Smooth muscle cell (in vitro differentiated cells): ENCODE data around the gene SPATS2L. TPM values are rescaled to one million over a fixed set of nuclear protein-coding genes. Genes with fewer than 3 reads are reported as not detected.

Experiments used
- DNase-seq: peaks from one replicate; lab custom pipeline; 2025; ENCODE audit not compliant: unreplicated experiment; lab: John Stamatoyannopoulos, UW
- H2AFZ ChIP-seq: fragments of 200-600 bp; sonication (generic); 2 replicates; pipeline ENCODE4 v1.6.0; 2016; ENCODE audit warnings: antibody characterized with exemption, low read depth, mild to moderate bottlenecking
- H3F3A ChIP-seq: fragments of 200-600 bp; sonication (generic); 2 replicates; pipeline ENCODE4 v1.6.0; 2017; ENCODE audit warnings: antibody characterized with exemption, low read depth
- H3K27ac ChIP-seq: fragments of 200-600 bp; sonication (generic); 2 replicates; pipeline ENCODE4 v1.5.1; 2016; ENCODE audit warnings: low read depth, mild to moderate bottlenecking
- H3K27me3 ChIP-seq: fragments of 200-600 bp; sonication (generic); 2 replicates; pipeline ENCODE4 v1.6.1; 2016; ENCODE audit warnings: low read depth, mild to moderate bottlenecking
- H3K36me3 ChIP-seq: fragments of 200-600 bp; sonication (generic); 2 replicates; pipeline ENCODE4 v1.5.1; 2016; ENCODE audit warnings: low read depth
- H3K4me1 ChIP-seq: fragments of 200-600 bp; sonication (generic); 2 replicates; pipeline ENCODE4 v1.5.1; 2016; ENCODE audit warnings: low read depth
- H3K4me2 ChIP-seq: fragments of 200-600 bp; sonication (generic); 2 replicates; pipeline ENCODE4 v1.6.0; 2016; ENCODE audit warnings: mild to moderate bottlenecking
- H3K4me3 ChIP-seq: fragments of 200-600 bp; sonication (generic); 2 replicates; pipeline ENCODE4 v1.5.1; 2016; ENCODE audit warnings: mild to moderate bottlenecking
- H3K79me2 ChIP-seq: fragments of 200-600 bp; sonication (generic); 2 replicates; pipeline ENCODE4 v1.6.0; 2016; ENCODE audit warnings: low read depth, mild to moderate bottlenecking
- H3K9ac ChIP-seq: fragments of 200-600 bp; sonication (generic); 2 replicates; pipeline ENCODE4 v1.6.0; 2016; ENCODE audit warnings: low read depth
- H3K9me3 ChIP-seq: fragments of 200-600 bp; sonication (generic); replicated peaks from 2 replicates; pipeline ENCODE4 v1.5.1; 2016; ENCODE audit warnings: low read depth
- H4K20me1 ChIP-seq: fragments of 200-600 bp; sonication (generic); 2 replicates; pipeline ENCODE4 v1.6.0; 2016; ENCODE audit warnings: low read depth
- CTCF ChIP-seq: fragments of 200-600 bp; sonication (generic); IDR thresholded peaks from 2 replicates; pipeline ENCODE4 v1.5.1; 2017; ENCODE audit warnings: borderline replicate concordance, mild to moderate bottlenecking, antibody characterized with exemption; ENCODE audit not compliant: insufficient read depth, poor library complexity, severe bottlenecking
- WGBS: methylation state at CpG from one replicate; pipeline ENCODE4 v1.1.7; 2016; ENCODE audit warnings: low lambda C conversion rate; 5-methylcytosine and 5-hydroxymethylcytosine counted together
- polyA plus RNA-seq: library from polyadenylated mRNA; unstranded; fragments of >200 nt; fragmentation: Nextera tagmentation; extraction: Ambion mirVana; gene quantifications from 2 replicates; pipeline ENCODE4 v1.2.1, GENCODE V29; 2016
- total RNA-seq: library from RNA; depleted of rRNA; stranded (reverse); fragments of >200 nt; gene quantifications from 2 replicates; pipeline ENCODE4 v1.2.3, GENCODE V29; 2014

Gene SPATS2L
- total and polyA plus RNA-seq, 2 experiments from 2014 or later: 356 to 432 TPM

- peaks cover 4% of the 10 kb centered on the region for H3K4me1 ChIP-seq
- H3K4me3 ChIP-seq: no peak overlapping the region
- H2AFZ ChIP-seq: no peak overlapping the region
- DNase-seq: no peak
- H3K27ac ChIP-seq: no peak overlapping the region
- no peaks in the 10 kb centered on the region for H4K20me1 ChIP-seq
- no peaks in the 10 kb centered on the region for H3K27me3 ChIP-seq
- H3K36me3 ChIP-seq: peaks cover 20% of the 10 kb centered on the region
- no peaks in the 10 kb centered on the region for H3K79me2 ChIP-seq
- TF ChIP-seq CTCF: no peak
- H3K9ac ChIP-seq: no peak overlapping the region
- H3F3A ChIP-seq: peaks cover 32% of the 10 kb centered on the region
- no peaks in the 10 kb centered on the region for H3K9me3 ChIP-seq
- no peak overlapping the region for H3K4me2 ChIP-seq
- 97% methylated on average over 14 of the region's 14 CpGs for WGBS
These were observed 166.5 kb downstream of the SPATS2L start for GRCh38 chr2:200472853-200473464.

GRCh38 chr2:200475795-200476194 is 169.3 kb downstream of the SPATS2L start:
- H3F3A ChIP-seq: peaks cover 24% of the 10 kb centered on the region
- no peaks in the 10 kb centered on the region for H3K27me3 ChIP-seq
- H3K4me1 ChIP-seq: no peaks in the 10 kb centered on the region
- H3K36me3 ChIP-seq: peaks cover 20% of the 10 kb centered on the region
- no peak overlapping the region for H2AFZ ChIP-seq
- H3K79me2 ChIP-seq: no peaks in the 10 kb centered on the region
- no peak overlapping the region for H3K9ac ChIP-seq
- no peak for DNase-seq
- no peak for TF ChIP-seq CTCF
- H3K4me2 ChIP-seq: no peak overlapping the region
- WGBS: 91% methylated on average over 4 of the region's 4 CpGs
- no peaks in the 10 kb centered on the region for H4K20me1 ChIP-seq
- H3K9me3 ChIP-seq: no peaks in the 10 kb centered on the region
- no peak overlapping the region for H3K4me3 ChIP-seq
- H3K27ac ChIP-seq: no peak overlapping the region

GRCh38 chr2:200476836-200477235 is 170.3 kb downstream of the SPATS2L start:
- no peak overlapping the region for H3K4me3 ChIP-seq
- no peaks in the 10 kb centered on the region for H3K79me2 ChIP-seq
- WGBS: 84% methylated on average over 8 of the region's 8 CpGs
- no peak overlapping the region for H3K27ac ChIP-seq
- H3K4me2 ChIP-seq: no peak overlapping the region
- H3K4me1 ChIP-seq: no peaks in the 10 kb centered on the region
- H3K9me3 ChIP-seq: no peaks in the 10 kb centered on the region
- no peaks in the 10 kb centered on the region for H3K27me3 ChIP-seq
- no peak overlapping the region for H3K9ac ChIP-seq
- no peaks in the 10 kb centered on the region for H4K20me1 ChIP-seq
- no peak for TF ChIP-seq CTCF
- peaks cover 24% of the 10 kb centered on the region for H3F3A ChIP-seq
- DNase-seq: no peak
- peaks cover 20% of the 10 kb centered on the region for H3K36me3 ChIP-seq
- no peak overlapping the region for H2AFZ ChIP-seq

DNA sequence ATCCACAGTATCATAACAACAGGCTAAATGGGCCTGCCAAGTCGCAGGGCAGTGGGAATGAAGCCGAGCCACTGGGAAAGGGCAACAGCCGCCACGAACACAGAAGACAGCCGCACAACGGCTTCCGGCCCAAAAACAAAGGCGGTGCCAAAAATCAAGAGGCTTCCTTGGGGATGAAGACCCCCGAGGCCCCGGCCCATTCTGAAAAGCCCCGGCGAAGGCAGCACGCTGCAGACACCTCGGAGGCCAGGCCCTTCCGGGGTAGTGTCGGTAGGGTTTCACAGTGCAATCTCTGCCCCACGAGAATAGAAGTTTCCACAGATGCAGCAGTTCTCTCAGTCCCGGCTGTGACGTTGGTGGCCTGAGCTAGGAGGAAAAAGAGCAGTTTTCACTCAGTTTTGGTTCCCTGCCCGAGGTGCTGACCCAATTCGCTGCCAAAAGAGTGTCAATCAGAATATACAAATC is 171.2 kb downstream of the SPATS2L start:
- WGBS: 97% methylated on average over 21 of the region's 21 CpGs
- Histone ChIP-seq H3K9ac (no peak overlapping the region), H3K4me1 (no peaks in the 10 kb centered on the region)

More for the DNA sequence above, 171.2 kb downstream of the SPATS2L start:
- no peak overlapping the region for H2AFZ ChIP-seq
- H3K27ac ChIP-seq: no peak overlapping the region
- peaks cover 24% of the 10 kb centered on the region for H3F3A ChIP-seq
- no peaks in the 10 kb centered on the region for H4K20me1 ChIP-seq
- no peaks in the 10 kb centered on the region for H3K9me3 ChIP-seq
- no peaks in the 10 kb centered on the region for H3K27me3 ChIP-seq
- no peak overlapping the region for H3K4me2 ChIP-seq
- no peaks in the 10 kb centered on the region for H3K79me2 ChIP-seq
- H3K4me3 ChIP-seq: no peak overlapping the region
- no peak for TF ChIP-seq CTCF
- no peak for DNase-seq
- H3K36me3 ChIP-seq: peaks cover 20% of the 10 kb centered on the region
